Mesendoderm (in vitro differentiated cells): Measurements from ENCODE around the gene B3GLCT.

Experiments used
- DNase-seq: peaks from one replicate; pipeline ENCODE4 v3.0.0; 2013
- H2AK5ac ChIP-seq: 2 replicates; pipeline ENCODE4 v1.6.1; 2013; ENCODE audit warnings: low read length, inconsistent platforms
- H2BK120ac ChIP-seq: 2 replicates; pipeline ENCODE4 v1.6.1; 2013; ENCODE audit warnings: low read depth, mild to moderate bottlenecking, low read length, moderate library complexity, mixed read lengths
- H2BK15ac ChIP-seq: replicated peaks from 2 replicates; pipeline ENCODE4 v1.6.1; 2013; ENCODE audit warnings: low read depth, mild to moderate bottlenecking, moderate library complexity
- H2BK5ac ChIP-seq: 2 replicates; pipeline ENCODE4 v1.6.1; 2013; ENCODE audit warnings: low read length, inconsistent platforms
- H3K18ac ChIP-seq: 2 replicates; pipeline ENCODE4 v1.6.1; 2013; ENCODE audit warnings: mild to moderate bottlenecking, low read length, mixed read lengths
- H3K23ac ChIP-seq: one replicate; pipeline ENCODE4 v1.6.1; 2013; ENCODE audit warnings: low read length
- H3K27ac ChIP-seq: 2 replicates; pipeline ENCODE4 v1.5.1; 2013; ENCODE audit warnings: low read depth, mild to moderate bottlenecking, inconsistent platforms, low read length, moderate library complexity
- H3K27me3 ChIP-seq: 2 replicates; pipeline ENCODE4 v1.6.1; 2013; ENCODE audit warnings: low read length, control low read depth, mild to moderate bottlenecking, inconsistent platforms; ENCODE audit not compliant: insufficient read depth, poor library complexity
- H3K36me3 ChIP-seq: 2 replicates; pipeline ENCODE4 v1.6.1; 2013; ENCODE audit warnings: low read length, inconsistent platforms; ENCODE audit not compliant: control insufficient read depth, insufficient read depth
- H3K4ac ChIP-seq: one replicate; pipeline ENCODE4 v1.6.1; 2013; ENCODE audit warnings: low read depth, mild to moderate bottlenecking, low read length, moderate library complexity
- H3K4me1 ChIP-seq: 2 replicates; pipeline ENCODE4 v1.6.1; 2013; ENCODE audit warnings: low read depth, low read length, inconsistent platforms; ENCODE audit not compliant: control insufficient read depth
- H3K4me2 ChIP-seq: 2 replicates; pipeline ENCODE4 v1.6.1; 2013; ENCODE audit warnings: low read length
- H3K4me3 ChIP-seq: 2 replicates; pipeline ENCODE4 v1.5.1; 2013; ENCODE audit warnings: mild to moderate bottlenecking, low read length
- H3K56ac ChIP-seq: one replicate; pipeline ENCODE4 v1.6.1; 2013; ENCODE audit warnings: low read length
- H3K79me1 ChIP-seq: 2 replicates; pipeline ENCODE4 v1.6.1; 2013; ENCODE audit warnings: low read length, inconsistent platforms
- H3K79me2 ChIP-seq: 2 replicates; pipeline ENCODE4 v1.6.1; 2013; ENCODE audit warnings: mild to moderate bottlenecking, low read length; ENCODE audit not compliant: control insufficient read depth, insufficient read depth
- H3K9ac ChIP-seq: 2 replicates; pipeline ENCODE4 v1.6.1; 2013; ENCODE audit warnings: low read length, inconsistent platforms
- H4K5ac ChIP-seq: one replicate; pipeline ENCODE4 v1.6.1; 2013; ENCODE audit warnings: low read length
- H4K8ac ChIP-seq: one replicate; pipeline ENCODE4 v1.6.1; 2013; ENCODE audit warnings: low read depth, mild to moderate bottlenecking, control low read depth, low read length, moderate library complexity
- WGBS: extraction: QIAGEN DNeasy Blood & Tissue Kit; methylation state at CpG from one replicate; pipeline ENCODE4 v1.1.7; 2013; ENCODE audit warnings: low lambda C conversion rate, missing lambda C conversion rate; ENCODE audit not compliant: insufficient coverage; ENCODE audit errors: extremely low coverage; 5-methylcytosine and 5-hydroxymethylcytosine counted together

Gene B3GLCT

DNA sequence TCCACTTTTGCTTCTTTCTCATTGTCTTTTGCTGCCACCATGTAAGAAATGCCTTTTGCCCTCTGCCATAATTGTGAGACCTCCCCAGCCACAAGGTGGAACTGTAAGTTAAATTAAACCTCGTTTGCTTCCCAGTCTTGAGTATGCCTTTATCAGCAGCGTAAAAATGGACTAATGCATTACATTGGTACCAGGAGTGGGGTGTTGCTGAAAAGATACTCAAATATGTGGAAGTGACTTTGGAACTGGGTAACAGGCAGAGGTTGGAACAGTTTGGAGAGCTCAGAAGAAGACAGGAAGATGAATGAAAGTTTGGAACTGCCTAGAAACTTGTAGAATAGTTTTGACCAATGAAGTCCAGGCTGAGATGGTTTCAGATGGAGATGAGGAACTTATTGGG, 115.2 kb downstream of the B3GLCT start:
- H3K4me1 ChIP-seq, result no peaks in the 10 kb centered on the region
- H3K36me3 ChIP-seq, result no peaks in the 10 kb centered on the region
- WGBS, result no CpG with 5 or more reads among the region's 2 CpGs
- no peak overlapping the region for H3K23ac ChIP-seq
- no peaks in the 10 kb centered on the region for H3K79me2 ChIP-seq
- no peak overlapping the region for H4K8ac ChIP-seq
- no peak overlapping the region for H3K27ac ChIP-seq
- no peaks in the 10 kb centered on the region for H3K27me3 ChIP-seq
- DNase-seq, result no peak
- H2BK120ac ChIP-seq, result no peak overlapping the region
- no peak overlapping the region for H3K56ac ChIP-seq
- no peak overlapping the region for H2BK5ac ChIP-seq
- no peak overlapping the region for H3K4me2 ChIP-seq
- H3K4ac ChIP-seq, result no peak overlapping the region
- no peak overlapping the region for H4K5ac ChIP-seq
- H3K18ac ChIP-seq, result no peak overlapping the region
- no peak overlapping the region for H3K4me3 ChIP-seq
- no peak overlapping the region for H3K9ac ChIP-seq
- no peaks in the 10 kb centered on the region for H3K79me1 ChIP-seq
- no peak overlapping the region for H2BK15ac ChIP-seq
- H2AK5ac ChIP-seq, result no peak overlapping the region

DNA sequence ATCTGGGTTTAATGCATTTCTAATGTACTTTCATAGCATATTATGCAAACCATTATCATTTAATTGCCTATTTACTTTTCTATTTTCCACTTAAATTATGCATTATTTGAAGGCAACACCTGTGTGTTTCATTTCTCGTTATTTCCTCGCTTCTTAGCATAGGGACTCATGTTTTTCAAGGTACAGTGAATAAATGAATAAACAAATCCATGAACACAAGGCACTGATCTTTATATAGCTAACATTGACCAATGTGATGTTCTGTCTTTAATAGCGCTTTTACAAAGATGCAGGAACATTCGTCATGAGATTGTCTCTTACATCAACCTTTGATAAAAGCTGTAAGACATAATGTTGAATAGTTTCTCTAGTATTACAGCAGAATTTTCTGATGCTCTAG, 121.2 kb downstream of the B3GLCT start:
- no peaks in the 10 kb centered on the region for H3K79me2 ChIP-seq
- no peak overlapping the region for H3K4me3 ChIP-seq
- H3K18ac ChIP-seq, result no peak overlapping the region
- no peak overlapping the region for H4K5ac ChIP-seq
- no peaks in the 10 kb centered on the region for H3K36me3 ChIP-seq
- no peak overlapping the region for H2BK120ac ChIP-seq
- no peak overlapping the region for H3K27ac ChIP-seq
- no peak overlapping the region for H3K4ac ChIP-seq
- H2BK15ac ChIP-seq, result no peak overlapping the region
- H3K79me1 ChIP-seq, result no peaks in the 10 kb centered on the region
- H3K9ac ChIP-seq, result no peak overlapping the region
- no peak overlapping the region for H2BK5ac ChIP-seq
- no peaks in the 10 kb centered on the region for H3K27me3 ChIP-seq
- no peak overlapping the region for H3K56ac ChIP-seq
- H3K23ac ChIP-seq, result no peak overlapping the region
- no peak overlapping the region for H4K8ac ChIP-seq
- H3K4me1 ChIP-seq, result no peaks in the 10 kb centered on the region
- WGBS, result no CpG with 5 or more reads among the region's 4 CpGs
- H3K4me2 ChIP-seq, result no peak overlapping the region
- no peak for DNase-seq
- H2AK5ac ChIP-seq, result no peak overlapping the region

- Histone ChIP-seq H4K5ac (no peak overlapping the region), H3K27me3 (no peaks in the 10 kb centered on the region), H2BK15ac (no peak overlapping the region), H3K4ac (no peak overlapping the region), H2BK120ac (no peak overlapping the region), H3K4me2 (no peak overlapping the region), H3K56ac (no peak overlapping the region), H4K8ac (no peak overlapping the region), H3K23ac (no peak overlapping the region), H3K27ac (no peak overlapping the region), H3K79me1 (no peaks in the 10 kb centered on the region), H3K18ac (no peak overlapping the region), H3K4me1 (no peaks in the 10 kb centered on the region), H3K36me3 (no peaks in the 10 kb centered on the region), H3K4me3 (no peak overlapping the region), H3K79me2 (no peaks in the 10 kb centered on the region), H3K9ac (no peak overlapping the region), H2AK5ac (no peak overlapping the region), H2BK5ac (no peak overlapping the region)
- WGBS, result no CpG with 5 or more reads among the region's 3 CpGs
- DNase-seq, result no peak
These were observed 121.7 kb downstream of the B3GLCT start for GRCh38 chr13:31321457-31321856.

DNA sequence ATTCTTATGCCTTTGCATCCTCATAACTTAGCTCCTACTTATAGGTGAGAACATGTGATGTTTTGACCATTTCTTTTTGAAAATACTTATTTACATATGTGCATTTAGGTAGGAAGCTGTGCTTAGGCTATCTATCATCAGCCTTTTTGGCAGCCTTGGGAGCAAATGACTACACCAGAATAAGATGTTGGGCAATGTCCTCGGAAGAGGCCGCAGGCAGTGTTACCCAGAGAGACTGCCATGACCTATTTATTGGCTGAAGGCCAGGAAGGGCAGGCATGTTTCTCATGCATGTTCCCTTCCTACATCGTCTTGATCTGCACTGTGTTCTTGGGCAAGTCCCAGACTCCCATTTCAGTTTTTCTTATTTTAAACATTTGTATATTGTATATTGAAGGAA, 122.3 kb downstream of the B3GLCT start:
- no peak overlapping the region for H4K8ac ChIP-seq
- WGBS, result no CpG with 5 or more reads among the region's 3 CpGs

DNA sequence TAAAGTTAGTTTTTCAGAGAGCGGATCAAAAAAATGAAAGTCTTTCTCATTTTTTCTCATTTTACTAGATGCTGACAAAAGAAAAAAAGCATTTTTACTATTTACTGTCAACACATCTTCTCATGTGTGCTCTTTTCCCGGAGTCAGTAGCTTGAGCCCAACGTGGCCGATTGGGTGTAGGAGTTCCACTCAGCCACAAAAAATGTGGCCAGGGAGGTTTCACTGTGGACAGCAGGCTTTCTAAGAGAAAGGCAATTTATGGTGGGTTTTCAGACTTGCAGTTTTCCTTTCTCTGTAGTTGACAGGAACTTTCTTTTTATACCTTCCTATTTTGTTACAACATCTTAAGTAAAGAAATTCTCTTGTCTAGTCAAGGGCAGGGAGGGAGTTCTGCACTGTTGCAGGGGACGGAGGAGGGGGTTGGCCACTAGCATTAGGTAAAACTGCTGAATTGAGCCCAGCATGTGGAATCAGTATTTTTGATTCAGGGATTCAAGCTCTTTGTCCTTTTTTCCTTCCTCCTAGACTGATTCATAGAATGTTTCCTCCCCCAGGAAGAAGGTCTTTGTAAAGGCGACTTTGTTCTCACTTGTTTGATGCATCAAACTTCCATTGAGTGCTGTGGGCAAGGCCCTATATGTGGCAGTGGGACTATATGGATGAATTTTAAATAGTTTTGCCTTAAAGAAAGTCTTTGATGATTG, 123.1 kb downstream of the B3GLCT start:
- Histone ChIP-seq H3K56ac (no peak overlapping the region), H2AK5ac (no peak overlapping the region), H3K79me2 (no peaks in the 10 kb centered on the region), H3K27ac (no peak overlapping the region), H3K36me3 (no peaks in the 10 kb centered on the region), H3K23ac (no peak overlapping the region), H4K5ac (no peak overlapping the region), H4K8ac (no peak overlapping the region), H3K18ac (no peak overlapping the region), H3K4me3 (no peak overlapping the region), H3K79me1 (no peaks in the 10 kb centered on the region), H3K9ac (no peak overlapping the region), H2BK5ac (no peak overlapping the region), H3K4me2 (no peak overlapping the region), H3K4me1 (no peaks in the 10 kb centered on the region), H2BK120ac (no peak overlapping the region), H2BK15ac (no peak overlapping the region), H3K4ac (no peak overlapping the region), H3K27me3 (no peaks in the 10 kb centered on the region)
- no CpG with 5 or more reads among the region's 6 CpGs for WGBS
- DNase-seq, result no peak

More for the DNA sequence above, 122.3 kb downstream of the B3GLCT start:
- Histone ChIP-seq H3K4ac (no peak overlapping the region), H3K27me3 (no peaks in the 10 kb centered on the region), H3K56ac (no peak overlapping the region), H3K4me2 (no peak overlapping the region), H3K18ac (no peak overlapping the region), H2BK5ac (no peak overlapping the region), H2AK5ac (no peak overlapping the region), H3K4me1 (no peaks in the 10 kb centered on the region), H2BK15ac (no peak overlapping the region), H3K36me3 (no peaks in the 10 kb centered on the region), H2BK120ac (no peak overlapping the region), H3K79me2 (no peaks in the 10 kb centered on the region), H3K4me3 (no peak overlapping the region), H3K79me1 (no peaks in the 10 kb centered on the region), H3K27ac (no peak overlapping the region), H4K5ac (no peak overlapping the region), H3K23ac (no peak overlapping the region), H3K9ac (no peak overlapping the region)
- DNase-seq, result no peak
